GM21786 (cell line): ENCODE results near the gene KCNG3.

Experiments
- ATAC-seq: cut with Tn5 transposase; IDR thresholded peaks from one replicate; pipeline ENCODE4 v1.9.1; 2021; ENCODE audit not compliant: unreplicated experiment

KCNG3 gene

GRCh38 chr2:42486145-42486906, 7.5 kb downstream of the KCNG3 start:
- ATAC-seq: no peak

GRCh38 chr2:42480402-42480801, 13.4 kb downstream of the KCNG3 start:
- no peak for ATAC-seq

GRCh38 chr2:42474765-42475454, 18.9 kb downstream of the KCNG3 start:
- ATAC-seq: no peak

GRCh38 chr2:42470706-42471105, 23.1 kb downstream of the KCNG3 start:
- ATAC-seq: no peak

GRCh38 chr2:42464631-42465030, 29.2 kb downstream of the KCNG3 start:
- no peak for ATAC-seq

GRCh38 chr2:42463570-42463969, 30.2 kb downstream of the KCNG3 start:
- ATAC-seq: no peak

GRCh38 chr2:42459296-42459695, 34.5 kb downstream of the KCNG3 start:
- ATAC-seq: no peak

- no peak for ATAC-seq
Observed at GRCh38 chr2:42458396-42458795, 35.4 kb downstream of the KCNG3 start.

GRCh38 chr2:42457011-42457410, 36.8 kb downstream of the KCNG3 start:
- ATAC-seq: no peak

- no peak for ATAC-seq
Observed at GRCh38 chr2:42456126-42456839, 37.5 kb downstream of the KCNG3 start.

GRCh38 chr2:42452545-42452944, 41.2 kb downstream of the KCNG3 start:
- ATAC-seq: no peak

- ATAC-seq: no peak
Observed at GRCh38 chr2:42450136-42450535, 43.6 kb downstream of the KCNG3 start.

- ATAC-seq: no peak
Observed at GRCh38 chr2:42449163-42450087, 44.4 kb downstream of the KCNG3 start.

GRCh38 chr2:42448163-42448562, 45.6 kb downstream of the KCNG3 start:
- ATAC-seq: no peak

GRCh38 chr2:42446503-42447271, 47.1 kb downstream of the KCNG3 start:
- no peak for ATAC-seq

- ATAC-seq: no peak
Observed at GRCh38 chr2:42443718-42444399, 49.9 kb downstream of the KCNG3 start.

- ATAC-seq: no peak
Observed at GRCh38 chr2:42442774-42443173, 51.0 kb downstream of the KCNG3 start.

GRCh38 chr2:42438685-42439084, 55.1 kb downstream of the KCNG3 start:
- ATAC-seq: no peak

- ATAC-seq: no peak
Observed at GRCh38 chr2:42436370-42436769, 57.4 kb downstream of the KCNG3 start.

- no peak for ATAC-seq
Observed at GRCh38 chr2:42435628-42436027, 58.2 kb downstream of the KCNG3 start.
